Amygdala (tissue), 56 donors: ENCODE measurements around the gene PTPRD.
"Not testable (repeated sequence)": the region's sequence is repeated elsewhere in the genome, so short reads cannot be mapped to it uniquely, and the experiment has no call there.

Source experiments
- DNase-seq, 56 donors: peaks; one replicate each; lab custom pipeline; 2025; lab: John Stamatoyannopoulos, UW

The PTPRD gene

GRCh38 chr9:9998491-9999287, 614.1 kb downstream of the PTPRD start:
- DNase-seq: no peak

- DNase-seq: no peak
Measured at GRCh38 chr9:9997585-9997984, 615.2 kb downstream of the PTPRD start.

- DNase-seq: no peak
Measured at GRCh38 chr9:9996259-9996658, 616.5 kb downstream of the PTPRD start.

GRCh38 chr9:9992936-9993335, 619.9 kb downstream of the PTPRD start:
- no peak for DNase-seq

- no peak for DNase-seq
Measured at GRCh38 chr9:9973062-9973461, 639.7 kb downstream of the PTPRD start.

- DNase-seq: no peak
Measured at GRCh38 chr9:9970514-9970913, 642.3 kb downstream of the PTPRD start.

- DNase-seq: no peak
Measured at GRCh38 chr9:9963841-9964240, 649.0 kb downstream of the PTPRD start.

GRCh38 chr9:9961934-9962333, 650.9 kb downstream of the PTPRD start:
- no peak for DNase-seq

- DNase-seq: peak in 3 of 56 donors; percentile 1 to 25 (median 1)
Measured at GRCh38 chr9:9961487-9961886, 651.3 kb downstream of the PTPRD start.

- DNase-seq: no peak
Measured at GRCh38 chr9:9951556-9952160, 661.1 kb downstream of the PTPRD start.

GRCh38 chr9:9950813-9951212, 662.0 kb downstream of the PTPRD start:
- no peak for DNase-seq

- DNase-seq: no peak
Measured at GRCh38 chr9:9949978-9950377, 662.8 kb downstream of the PTPRD start.

GRCh38 chr9:9949368-9949767, 663.4 kb downstream of the PTPRD start:
- no peak for DNase-seq

GRCh38 chr9:9945966-9946365, 666.8 kb downstream of the PTPRD start:
- DNase-seq: no peak

GRCh38 chr9:9942764-9943424, 669.9 kb downstream of the PTPRD start:
- peak in 48 of 56 donors; percentile 1 to 84 (median 26) for DNase-seq

- no peak for DNase-seq
Measured at GRCh38 chr9:9938432-9938831, 674.4 kb downstream of the PTPRD start.

GRCh38 chr9:9931464-9931863, 681.3 kb downstream of the PTPRD start:
- not testable (repeated sequence) for DNase-seq

- no peak for DNase-seq
Measured at GRCh38 chr9:9924376-9924775, 688.4 kb downstream of the PTPRD start.

GRCh38 chr9:9921805-9922204, 691.0 kb downstream of the PTPRD start:
- no peak for DNase-seq

GRCh38 chr9:9920425-9921060, 692.3 kb downstream of the PTPRD start:
- no peak for DNase-seq

GRCh38 chr9:9919174-9919775, 693.5 kb downstream of the PTPRD start:
- no peak for DNase-seq
